Measurements from ENCODE around the gene UBE2H. TPM values are rescaled to one million over a fixed set of nuclear protein-coding genes. Genes with fewer than 3 reads are reported as not detected.

Gene UBE2H
- polyA plus RNA-seq, 1 donor = 137 TPM

DNA sequence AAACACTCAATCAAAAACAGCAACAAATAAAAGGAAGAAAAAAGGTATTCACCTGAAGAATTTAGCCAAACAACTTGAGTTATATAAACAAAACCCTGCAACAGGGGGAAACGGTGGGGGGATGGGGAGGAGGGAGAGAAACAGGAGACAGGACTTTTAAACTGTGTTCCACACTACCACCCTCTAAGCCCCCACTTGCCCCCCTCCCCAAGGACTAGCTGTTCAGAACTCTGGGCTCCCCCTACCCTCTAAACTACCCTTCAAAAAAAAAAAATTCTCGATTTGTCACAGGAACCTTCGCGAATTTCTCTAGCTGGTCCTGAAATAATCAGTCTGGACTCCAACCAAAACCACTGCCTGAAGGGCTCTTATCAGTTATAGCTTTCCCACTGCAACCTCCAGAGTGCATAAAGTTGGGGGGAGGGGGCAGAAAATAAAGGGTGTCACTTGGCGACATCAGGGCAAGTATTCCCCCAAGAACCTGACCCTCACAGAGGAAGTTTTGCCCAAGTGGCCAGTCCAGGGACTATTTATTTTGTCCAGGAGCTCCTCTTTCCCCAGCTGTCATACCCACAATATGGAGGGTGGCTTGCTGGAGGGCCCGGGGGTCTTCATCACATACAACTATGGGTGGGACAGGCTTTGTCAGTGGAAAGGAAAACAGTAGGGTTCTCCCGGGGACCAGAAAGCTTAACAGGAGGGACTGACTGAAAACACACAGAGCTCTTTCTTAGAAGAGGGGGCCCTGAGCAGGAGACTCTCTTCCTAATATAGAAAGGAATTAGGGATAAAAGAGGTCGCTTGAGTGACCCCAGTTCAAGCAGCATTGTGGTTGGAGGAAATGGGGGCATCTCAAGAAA lies 1.3 kb downstream of the UBE2H start:
- peak; percentile 55 for DNase-seq

GRCh38 chr7:129950933-129951225 lies 1.9 kb downstream of the UBE2H start:
- DNase-seq = no peak

GRCh38 chr7:129950191-129950932 lies 2.4 kb downstream of the UBE2H start:
- peak; percentile 32 for DNase-seq

- DNase-seq = peak; percentile 85
Measured at GRCh38 chr7:129949292-129950133, 3.2 kb downstream of the UBE2H start.

GRCh38 chr7:129948877-129949291 lies 3.9 kb downstream of the UBE2H start:
- DNase-seq = peak; percentile 93

- no peak for DNase-seq
Measured at GRCh38 chr7:129948338-129948737, 4.4 kb downstream of the UBE2H start.

DNA sequence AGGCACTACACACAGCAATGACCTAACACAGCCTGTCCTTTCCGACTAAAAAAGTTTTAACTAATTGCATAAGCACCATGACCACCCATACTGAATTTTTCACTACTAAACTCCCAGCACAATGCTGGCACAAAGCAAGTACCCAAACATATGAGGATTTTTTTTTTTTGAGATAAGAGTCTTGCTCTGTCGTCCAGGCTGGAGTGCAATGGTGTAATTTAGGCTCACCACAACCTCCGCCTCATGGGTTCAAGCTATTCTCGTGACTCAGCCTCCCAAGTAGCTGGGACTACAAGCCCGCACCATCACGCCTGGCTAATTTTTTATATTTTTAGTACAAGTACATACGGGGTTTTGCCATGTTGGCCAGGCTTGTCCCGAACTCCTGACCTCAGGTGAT lies 5.1 kb downstream of the UBE2H start:
- DNase-seq = no peak

GRCh38 chr7:129947049-129947448 lies 5.7 kb downstream of the UBE2H start:
- no peak for DNase-seq

- DNase-seq = no peak
Measured at GRCh38 chr7:129946282-129946681, 6.5 kb downstream of the UBE2H start.

DNA sequence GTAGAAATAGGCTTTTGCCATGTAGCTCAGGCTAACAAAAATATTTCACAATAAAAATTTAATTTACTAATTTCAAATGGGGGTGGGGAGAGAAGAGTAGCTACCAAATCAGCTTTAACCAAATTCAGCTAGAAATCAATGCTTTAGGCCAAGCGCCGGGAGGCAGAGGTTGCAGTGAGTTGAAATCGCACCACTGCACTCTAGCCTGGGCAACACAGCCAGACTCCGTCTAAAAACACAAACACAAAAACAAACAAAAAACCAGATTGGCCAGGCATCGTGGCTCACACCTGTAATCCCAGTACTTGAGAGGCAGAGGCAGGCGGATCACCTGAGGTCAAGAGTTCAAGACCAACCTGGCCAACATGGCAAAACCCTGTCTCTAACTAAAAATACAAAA lies 9.4 kb downstream of the UBE2H start:
- no peak for DNase-seq

GRCh38 chr7:129940329-129940728 lies 12.4 kb downstream of the UBE2H start:
- DNase-seq = no peak

DNA sequence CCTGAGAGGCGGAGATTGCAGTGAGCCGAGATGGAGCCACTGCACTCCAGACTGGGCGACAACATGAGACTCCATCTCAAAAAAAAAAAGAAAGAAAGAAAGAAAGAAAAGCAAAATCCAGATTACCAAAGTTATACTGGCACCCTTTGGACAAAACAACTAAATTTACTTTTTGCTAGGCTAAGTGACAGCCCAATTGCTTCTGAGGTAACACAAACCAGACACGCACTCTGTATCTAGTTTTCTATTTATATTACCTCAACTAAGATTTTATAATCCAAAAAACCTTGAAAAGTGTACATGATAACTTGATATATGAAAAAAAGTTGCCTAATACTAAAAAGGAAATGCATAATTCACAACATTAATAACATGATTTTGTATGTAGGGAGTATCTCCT lies 12.9 kb downstream of the UBE2H start:
- DNase-seq = no peak

DNA sequence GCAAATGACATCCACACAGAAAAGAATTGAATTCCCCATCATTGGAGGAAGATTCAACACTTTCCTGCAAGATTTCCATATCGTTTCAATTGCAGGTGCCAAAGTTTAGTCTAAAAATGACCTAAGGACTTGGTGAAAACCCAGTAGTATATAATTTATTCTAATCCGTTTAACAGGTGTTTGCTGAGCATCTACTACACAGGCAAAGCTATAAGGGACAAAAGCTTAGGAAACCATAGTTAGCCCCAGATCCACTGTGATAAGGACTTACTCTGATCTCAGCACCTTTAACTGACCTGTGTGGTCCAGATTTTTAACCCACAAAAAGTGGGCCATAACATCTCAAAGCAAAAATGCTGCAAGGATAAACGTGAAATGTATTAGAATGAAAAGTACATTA lies 19.1 kb downstream of the UBE2H start:
- no peak for DNase-seq

GRCh38 chr7:129926618-129927017 lies 26.1 kb downstream of the UBE2H start:
- no peak for DNase-seq

DNA sequence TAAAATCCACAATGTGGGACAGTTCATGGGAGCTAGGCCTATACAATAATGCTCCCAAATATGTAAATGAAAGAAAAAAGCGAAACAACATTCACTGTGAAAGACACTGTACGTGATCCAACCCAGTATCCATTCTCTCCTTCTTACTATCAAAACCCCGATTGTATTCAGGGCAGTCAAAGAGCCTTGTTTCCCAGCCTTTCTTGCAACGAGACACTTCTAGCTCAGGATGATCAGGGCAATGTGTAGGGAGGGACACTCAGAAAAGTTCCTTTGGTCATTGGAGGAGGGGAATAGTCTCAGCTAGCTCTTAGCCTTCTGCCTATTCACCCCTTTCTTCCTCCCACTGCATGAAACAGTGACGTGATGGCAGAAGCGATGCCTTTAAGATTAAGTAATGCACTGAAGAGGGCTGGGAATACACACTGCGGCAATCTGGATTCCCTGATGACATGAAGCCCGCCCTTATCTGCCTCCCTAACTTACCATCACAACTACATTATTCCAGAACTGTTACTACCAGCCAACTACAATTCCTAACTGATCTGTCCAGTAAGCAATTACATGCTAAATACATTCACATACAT lies 27.3 kb downstream of the UBE2H start:
- no peak for DNase-seq

DNA sequence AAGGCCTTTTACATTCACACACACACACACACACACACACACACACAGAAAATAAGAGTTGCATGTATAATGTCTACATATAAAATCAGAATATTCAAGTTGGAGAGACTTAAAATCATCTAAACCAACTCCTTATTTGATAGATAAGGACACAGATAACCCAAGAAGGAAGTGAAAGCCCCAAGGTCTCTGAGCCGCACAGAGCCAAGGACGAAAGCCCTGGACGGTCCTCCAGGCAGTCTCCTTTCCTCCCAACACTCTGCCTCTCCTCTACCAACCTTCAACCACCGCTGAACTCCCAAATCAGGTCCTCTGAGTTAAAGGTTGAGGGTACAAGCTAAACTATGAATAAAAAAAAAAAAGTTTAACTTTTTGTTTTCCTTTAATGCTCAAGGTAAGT lies 28.2 kb downstream of the UBE2H start:
- no peak for DNase-seq

- DNase-seq = no peak
Measured at GRCh38 chr7:129923709-129924108, 29.1 kb downstream of the UBE2H start.

DNA sequence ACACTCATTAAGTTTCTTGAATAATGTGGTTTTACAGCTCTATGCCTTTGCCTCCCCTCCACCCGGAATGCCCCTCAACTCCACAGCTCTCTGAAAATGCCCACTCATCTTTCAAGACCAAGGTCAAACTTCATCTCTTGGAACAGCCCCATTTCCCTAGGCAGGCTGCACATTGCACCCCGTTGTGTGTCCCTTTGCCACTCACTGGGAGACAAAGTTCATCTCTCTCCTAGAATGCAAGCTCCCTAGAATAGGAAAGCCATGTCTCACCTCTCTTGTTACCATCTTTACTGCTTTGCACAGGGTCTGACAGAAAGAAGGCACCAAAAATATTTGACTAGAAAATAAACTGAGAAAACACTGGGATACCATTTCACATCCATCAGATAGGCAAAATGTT lies 33.3 kb downstream of the UBE2H start:
- no peak for DNase-seq

DNA sequence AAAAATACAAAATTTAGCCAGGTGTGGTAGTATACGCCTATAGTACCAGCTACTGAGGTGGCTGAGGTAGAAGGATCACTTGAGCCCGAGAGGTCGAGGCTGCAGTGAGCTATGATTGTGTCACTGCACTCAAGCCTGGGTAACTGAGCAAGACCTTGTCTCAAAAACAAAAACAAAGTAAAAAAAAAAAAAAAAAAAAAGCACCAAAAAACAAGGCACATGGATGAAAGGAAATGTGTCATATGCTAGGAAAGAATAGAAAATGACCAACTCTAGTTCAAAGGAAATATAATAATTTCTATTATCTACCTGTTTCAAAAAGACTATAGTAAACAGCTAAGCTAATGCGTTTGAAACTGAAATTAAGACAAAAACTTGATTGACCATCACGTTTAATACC lies 33.8 kb downstream of the UBE2H start:
- DNase-seq = no peak

DNA sequence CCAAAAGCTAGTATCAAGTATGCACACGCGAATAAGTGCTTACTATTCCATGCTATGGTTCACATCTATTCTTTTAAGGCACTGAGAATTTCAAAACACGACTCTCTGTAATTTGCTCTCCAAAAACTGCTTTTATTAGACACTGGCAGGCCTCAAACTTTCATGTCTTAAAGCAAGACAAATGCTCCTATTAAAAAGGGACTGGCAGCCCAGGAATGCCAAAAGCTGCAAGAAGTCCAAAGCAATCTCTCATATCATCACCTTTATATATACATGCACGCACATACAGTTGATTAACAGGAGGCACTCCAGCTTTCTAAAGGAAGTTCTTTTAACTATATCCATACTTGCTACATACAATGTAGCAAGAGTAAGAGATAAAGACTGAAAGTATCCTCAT lies 34.8 kb downstream of the UBE2H start:
- no peak for DNase-seq

DNA sequence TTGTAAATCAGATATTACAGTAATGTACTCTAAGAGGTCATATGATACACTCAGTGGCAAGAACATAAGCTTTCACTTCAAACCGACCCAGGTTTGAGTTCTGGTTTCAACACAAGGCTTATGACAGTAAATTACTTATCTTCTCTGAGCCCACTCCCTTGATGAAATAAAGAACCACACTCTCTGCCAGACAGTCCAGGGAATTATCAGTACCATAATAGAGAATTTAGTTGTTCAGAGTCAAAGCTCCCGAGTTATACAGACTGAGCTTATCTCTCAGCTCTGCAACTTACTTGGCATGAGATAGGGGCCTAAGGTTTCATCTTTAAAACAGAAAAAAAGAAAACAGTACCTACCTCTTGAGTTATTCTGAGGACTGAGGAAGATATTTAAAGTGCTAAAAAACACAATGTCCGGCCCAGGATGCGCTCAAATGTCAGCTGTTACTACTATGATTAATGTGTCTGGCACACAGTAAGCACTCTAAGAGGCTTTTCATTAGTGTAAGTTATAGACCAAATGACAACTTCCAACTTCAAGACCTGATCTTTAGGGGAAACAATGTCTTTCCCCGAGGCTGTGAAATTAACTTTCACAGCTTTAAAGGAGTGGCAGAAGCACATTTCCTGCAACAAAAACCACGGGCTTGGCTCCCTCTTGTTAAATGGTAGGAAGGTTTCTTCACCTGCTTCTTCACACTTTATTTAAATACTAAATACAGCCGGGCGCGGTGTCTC lies 38.1 kb downstream of the UBE2H start:
- DNase-seq = no peak

DNA sequence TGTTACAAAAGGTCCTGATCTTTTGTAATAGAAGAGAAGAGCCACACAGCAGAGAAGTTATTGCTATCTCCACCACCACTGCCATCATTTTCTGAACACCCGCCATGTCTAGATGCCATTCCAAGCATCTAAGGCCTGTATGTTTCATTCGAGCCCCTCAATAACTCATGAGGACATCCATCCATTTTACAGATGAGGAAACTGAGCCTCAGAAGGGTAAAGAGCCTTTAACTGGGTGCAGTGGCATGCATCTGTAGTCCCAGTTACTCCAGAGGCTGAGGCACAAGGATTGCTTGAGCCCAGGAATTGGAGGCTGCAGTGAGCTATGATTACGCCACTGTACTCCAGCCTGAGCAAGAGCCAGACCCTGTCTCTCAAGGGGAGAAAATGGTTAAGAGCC lies 39.3 kb downstream of the UBE2H start:
- no peak for DNase-seq
